Mucosa of rectum (tissue), 2 donors: ENCODE measurements around the gene SLC52A3.

Experiments
- H3K27ac ChIP-seq, 2 donors: one replicate each; pipeline ENCODE4 v1.7.0; 2013; ENCODE audit warnings: inconsistent platforms in 2 of 2, low read depth in 2 of 2, low read length in 2 of 2
- H3K27me3 ChIP-seq, 2 donors: one replicate each; pipeline ENCODE4 v1.7.0; 2013; ENCODE audit warnings: low read length in 2 of 2; ENCODE audit not compliant: control insufficient read depth in 2 of 2, insufficient read depth in 2 of 2
- H3K36me3 ChIP-seq, 2 donors: one replicate each; pipeline ENCODE4 v1.7.0; 2013; ENCODE audit warnings: low read length in 2 of 2; ENCODE audit not compliant: control insufficient read depth in 2 of 2, insufficient read depth in 2 of 2
- H3K4me1 ChIP-seq, 2 donors: one replicate each; pipeline ENCODE4 v1.7.0; 2013; ENCODE audit warnings: low read length in 2 of 2, mild to moderate bottlenecking in 1 of 2; ENCODE audit not compliant: control insufficient read depth in 2 of 2, insufficient read depth in 2 of 2
- H3K4me3 ChIP-seq, 2 donors: one replicate each; pipeline ENCODE4 v1.7.0; 2013; ENCODE audit warnings: low read length in 2 of 2
- H3K9ac ChIP-seq, 2 donors: one replicate each; pipeline ENCODE4 v1.7.0; 2013; ENCODE audit warnings: low read length in 2 of 2, low read depth in 1 of 2, mild to moderate bottlenecking in 1 of 2
- H3K9me3 ChIP-seq, 2 donors: one replicate each; pipeline ENCODE4 v1.7.0; 2013; ENCODE audit warnings: low read length in 2 of 2; ENCODE audit not compliant: control insufficient read depth in 2 of 2
- donor health status: healthy.
- donor health status: Normal muscosa, but diverticular disease.

SLC52A3 gene

GRCh38 chr20:771741-772464 lies 3.6 kb upstream of the SLC52A3 start:
- H3K9me3 ChIP-seq, result no peaks in the 10 kb centered on the region
- no peaks in the 10 kb centered on the region for H3K27me3 ChIP-seq
- peak overlapping the region; percentile 9 to 35 for H3K27ac ChIP-seq
- peak overlapping the region in 1 of 2 donors; percentile 33 for H3K4me3 ChIP-seq
- H3K9ac ChIP-seq, result peak overlapping the region in 1 of 2 donors; percentile 15
- no peaks in the 10 kb centered on the region for H3K36me3 ChIP-seq
- H3K4me1 ChIP-seq, result peaks cover 27 to 52% of the 10 kb centered on the region in 2 donors

GRCh38 chr20:770691-771090 lies 2.4 kb upstream of the SLC52A3 start:
- no peaks in the 10 kb centered on the region for H3K36me3 ChIP-seq
- no peak overlapping the region for H3K27ac ChIP-seq
- peaks cover 27 to 52% of the 10 kb centered on the region in 2 donors for H3K4me1 ChIP-seq
- H3K4me3 ChIP-seq, result no peak overlapping the region
- no peaks in the 10 kb centered on the region for H3K27me3 ChIP-seq
- no peaks in the 10 kb centered on the region for H3K9me3 ChIP-seq
- H3K9ac ChIP-seq, result no peak overlapping the region

GRCh38 chr20:766906-767305 lies 1.4 kb downstream of the SLC52A3 start:
- H3K4me3 ChIP-seq, result no peak overlapping the region
- peaks cover 14 to 28% of the 10 kb centered on the region in 2 donors for H3K4me1 ChIP-seq
- H3K9ac ChIP-seq, result no peak overlapping the region
- no peaks in the 10 kb centered on the region for H3K9me3 ChIP-seq
- no peaks in the 10 kb centered on the region for H3K27me3 ChIP-seq
- no peak overlapping the region for H3K27ac ChIP-seq
- H3K36me3 ChIP-seq, result peaks cover 3 to 23% of the 10 kb centered on the region in 2 donors

GRCh38 chr20:764255-764654 lies 4.0 kb downstream of the SLC52A3 start:
- H3K9ac ChIP-seq, result no peak overlapping the region
- no peaks in the 10 kb centered on the region for H3K9me3 ChIP-seq
- no peak overlapping the region for H3K4me3 ChIP-seq
- no peaks in the 10 kb centered on the region for H3K27me3 ChIP-seq
- H3K36me3 ChIP-seq, result peaks cover 5 to 29% of the 10 kb centered on the region in 2 donors
- H3K27ac ChIP-seq, result no peak overlapping the region
- peaks cover 12% of the 10 kb centered on the region in 2 donors for H3K4me1 ChIP-seq

- no peaks in the 10 kb centered on the region for H3K4me1 ChIP-seq
- peaks cover 5 to 29% of the 10 kb centered on the region in 2 donors for H3K36me3 ChIP-seq
- no peak overlapping the region for H3K9ac ChIP-seq
- no peak overlapping the region for H3K27ac ChIP-seq
- no peaks in the 10 kb centered on the region for H3K27me3 ChIP-seq
- no peaks in the 10 kb centered on the region for H3K9me3 ChIP-seq
- H3K4me3 ChIP-seq, result no peak overlapping the region
These were observed 6.6 kb downstream of the SLC52A3 start for GRCh38 chr20:761418-762381.

- Histone ChIP-seq H3K9ac (no peak overlapping the region), H3K9me3 (no peaks in the 10 kb centered on the region), H3K4me1 (no peaks in the 10 kb centered on the region), H3K4me3 (no peak overlapping the region), H3K27ac (no peak overlapping the region), H3K36me3 (peaks cover 5 to 29% of the 10 kb centered on the region in 2 donors), H3K27me3 (no peaks in the 10 kb centered on the region)
These were observed 7.4 kb downstream of the SLC52A3 start for GRCh38 chr20:760751-761417.

- Histone ChIP-seq H3K4me1 (no peaks in the 10 kb centered on the region), H3K9ac (no peak overlapping the region), H3K4me3 (no peak overlapping the region), H3K27ac (no peak overlapping the region), H3K27me3 (peaks cover 0 to 2% of the 10 kb centered on the region in 2 donors), H3K9me3 (no peaks in the 10 kb centered on the region), H3K36me3 (peaks cover 5 to 8% of the 10 kb centered on the region in 2 donors)
These were observed 10.8 kb downstream of the SLC52A3 start for GRCh38 chr20:757506-757905.

- H3K9me3 ChIP-seq, result no peaks in the 10 kb centered on the region
- H3K4me1 ChIP-seq, result no peaks in the 10 kb centered on the region
- no peak overlapping the region for H3K27ac ChIP-seq
- H3K27me3 ChIP-seq, result peaks cover 0 to 2% of the 10 kb centered on the region in 2 donors
- H3K9ac ChIP-seq, result no peak overlapping the region
- H3K36me3 ChIP-seq, result peaks cover 0 to 6% of the 10 kb centered on the region in 2 donors
- no peak overlapping the region for H3K4me3 ChIP-seq
These were observed 12.4 kb downstream of the SLC52A3 start for GRCh38 chr20:755941-756340.

GRCh38 chr20:754904-755303 lies 13.4 kb downstream of the SLC52A3 start:
- H3K27ac ChIP-seq, result no peak overlapping the region
- H3K4me1 ChIP-seq, result no peaks in the 10 kb centered on the region
- no peaks in the 10 kb centered on the region for H3K9me3 ChIP-seq
- H3K9ac ChIP-seq, result no peak overlapping the region
- H3K36me3 ChIP-seq, result no peaks in the 10 kb centered on the region
- H3K27me3 ChIP-seq, result peaks cover 0 to 2% of the 10 kb centered on the region in 2 donors
- H3K4me3 ChIP-seq, result no peak overlapping the region
